HG02642 (cell line): Measurements from ENCODE around the gene GNPTAB.

Experiments
- ATAC-seq: cut with Tn5 transposase; IDR thresholded peaks from one replicate; pipeline ENCODE4 v1.9.1; 2021; ENCODE audit warnings: mild to moderate bottlenecking; ENCODE audit not compliant: unreplicated experiment, poor library complexity

GNPTAB gene

DNA sequence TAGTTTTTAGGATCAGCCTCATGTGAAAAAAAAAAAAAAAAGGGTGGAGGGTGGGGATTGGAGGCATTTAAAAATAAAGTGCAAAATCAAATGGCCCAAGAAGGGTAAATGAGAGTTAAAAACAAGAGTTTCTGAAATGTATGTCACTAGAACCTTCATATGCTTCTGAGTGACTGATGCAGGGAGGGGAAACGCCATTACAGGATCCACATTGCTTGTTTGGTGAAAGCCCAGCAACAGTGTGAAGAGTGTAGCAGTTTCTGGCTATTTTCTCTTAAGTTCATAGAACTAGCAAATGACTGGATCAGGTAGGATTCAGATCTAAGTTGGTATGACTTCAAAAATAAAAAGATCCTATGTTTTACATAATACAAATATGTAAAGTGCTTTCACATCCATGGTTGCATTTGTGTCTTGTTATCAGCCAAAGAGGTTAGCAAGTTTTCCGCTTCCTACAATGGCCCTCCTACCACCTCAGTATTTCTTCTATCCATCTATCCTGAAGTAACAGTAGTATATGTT, 130.4 kb downstream of the GNPTAB start:
- no peak for ATAC-seq

DNA sequence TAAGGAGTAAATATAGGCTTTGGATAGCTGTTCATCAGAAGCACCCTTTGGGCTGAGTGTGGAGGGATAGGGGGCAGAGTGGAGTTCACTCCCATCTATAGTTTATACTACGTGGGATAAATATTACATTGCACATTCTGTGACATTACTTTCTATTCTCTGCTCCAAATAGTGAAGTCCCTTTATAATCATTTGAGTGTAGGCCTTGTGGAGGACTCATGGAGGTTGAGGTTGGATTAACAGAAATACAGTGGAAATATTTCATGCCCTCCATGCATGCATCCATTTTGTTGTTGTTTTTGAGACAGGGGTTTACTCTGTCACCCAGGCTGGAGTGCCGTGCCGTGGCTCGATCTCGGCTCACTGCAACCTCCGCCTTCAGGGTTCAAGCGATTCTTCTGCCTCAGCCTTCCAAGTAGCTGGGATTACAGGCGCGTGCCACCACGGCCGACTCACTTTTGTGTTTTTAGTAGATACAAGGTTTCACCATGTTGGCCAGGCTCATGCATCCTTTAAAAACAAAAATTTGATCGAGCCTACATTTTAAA, 131.9 kb downstream of the GNPTAB start:
- no peak for ATAC-seq

DNA sequence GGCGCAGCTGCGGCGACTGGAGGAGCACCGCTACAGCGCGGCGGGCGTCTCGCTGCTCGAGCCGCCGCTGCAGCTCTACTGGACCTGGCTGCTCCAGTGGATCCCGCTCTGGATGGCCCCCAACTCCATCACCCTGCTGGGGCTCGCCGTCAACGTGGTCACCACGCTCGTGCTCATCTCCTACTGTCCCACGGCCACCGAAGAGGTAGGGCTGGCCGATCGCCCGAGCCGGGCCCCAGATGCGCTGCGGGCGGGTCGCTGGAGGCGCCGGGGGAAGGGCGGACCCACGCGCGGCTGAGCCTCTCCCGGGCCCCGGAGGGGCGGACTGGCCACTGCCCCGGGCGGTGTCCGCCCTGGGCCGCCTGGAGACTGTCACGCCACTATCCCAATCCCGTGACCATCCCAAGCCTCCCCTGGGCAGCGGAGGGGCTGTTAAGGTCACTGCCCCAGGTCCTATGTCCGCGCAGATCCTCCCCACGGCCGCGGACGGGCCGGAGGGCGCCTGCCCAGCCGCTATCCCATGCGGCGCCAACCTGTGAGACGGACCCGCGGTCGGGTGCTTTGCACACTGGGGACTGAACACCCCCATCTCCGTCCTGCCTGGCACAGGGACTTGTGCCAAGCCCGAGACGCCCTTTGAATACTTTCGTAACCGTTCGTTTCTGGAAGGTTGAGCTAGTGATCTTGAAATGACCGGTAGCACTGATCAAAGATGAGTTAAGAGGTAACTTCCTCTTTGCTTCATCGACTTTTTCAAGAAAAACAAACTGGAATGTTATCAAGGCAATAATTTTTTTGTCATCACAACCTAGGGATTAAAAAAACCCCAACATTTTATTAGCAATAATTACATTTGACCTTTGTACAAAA, 132.6 kb downstream of the GNPTAB start:
- peak; percentile 40 for ATAC-seq

DNA sequence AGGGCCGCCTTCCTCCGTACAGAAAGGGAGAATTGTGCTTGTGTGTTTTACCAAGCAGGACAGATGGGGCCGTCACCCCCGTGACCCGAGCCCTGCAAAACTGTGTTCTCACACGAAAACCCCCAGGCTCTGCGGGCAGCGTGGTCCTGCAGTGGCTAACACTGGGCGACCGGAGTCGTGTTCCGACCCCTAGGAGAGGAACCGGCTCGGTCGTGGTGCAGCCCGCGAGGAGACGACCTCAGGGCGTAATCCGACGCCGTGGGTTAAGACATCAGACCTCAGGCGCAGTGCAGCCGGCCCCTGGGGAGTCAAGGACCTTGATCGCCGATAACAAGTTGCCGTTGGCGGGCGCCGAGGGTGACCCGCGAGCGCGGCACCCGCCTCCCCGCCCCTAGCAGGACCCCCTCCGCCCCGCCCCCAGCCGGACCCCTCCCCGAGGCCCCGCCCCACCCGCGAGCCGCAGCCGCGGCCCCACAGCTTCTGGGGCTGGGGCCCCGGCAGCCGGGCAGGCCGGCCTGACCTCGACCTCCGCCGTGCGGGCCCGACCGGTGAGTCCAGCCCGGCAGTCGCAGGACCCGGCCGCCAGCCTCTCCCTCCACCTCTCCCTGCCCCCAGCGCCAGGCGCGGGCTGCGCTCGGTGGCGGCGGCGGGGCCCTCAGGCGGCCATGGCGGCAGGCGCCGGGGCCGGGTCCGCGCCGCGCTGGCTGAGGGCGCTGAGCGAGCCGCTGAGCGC, 133.4 kb downstream of the GNPTAB start, which contains the start of gene CHPT1:
Gene CHPT1 (plus strand): TSS at position 444 of the 733 bp plus-strand sequence. CDS start 222 bp downstream, at position 666.
- ATAC-seq, result peak; percentile 76

DNA sequence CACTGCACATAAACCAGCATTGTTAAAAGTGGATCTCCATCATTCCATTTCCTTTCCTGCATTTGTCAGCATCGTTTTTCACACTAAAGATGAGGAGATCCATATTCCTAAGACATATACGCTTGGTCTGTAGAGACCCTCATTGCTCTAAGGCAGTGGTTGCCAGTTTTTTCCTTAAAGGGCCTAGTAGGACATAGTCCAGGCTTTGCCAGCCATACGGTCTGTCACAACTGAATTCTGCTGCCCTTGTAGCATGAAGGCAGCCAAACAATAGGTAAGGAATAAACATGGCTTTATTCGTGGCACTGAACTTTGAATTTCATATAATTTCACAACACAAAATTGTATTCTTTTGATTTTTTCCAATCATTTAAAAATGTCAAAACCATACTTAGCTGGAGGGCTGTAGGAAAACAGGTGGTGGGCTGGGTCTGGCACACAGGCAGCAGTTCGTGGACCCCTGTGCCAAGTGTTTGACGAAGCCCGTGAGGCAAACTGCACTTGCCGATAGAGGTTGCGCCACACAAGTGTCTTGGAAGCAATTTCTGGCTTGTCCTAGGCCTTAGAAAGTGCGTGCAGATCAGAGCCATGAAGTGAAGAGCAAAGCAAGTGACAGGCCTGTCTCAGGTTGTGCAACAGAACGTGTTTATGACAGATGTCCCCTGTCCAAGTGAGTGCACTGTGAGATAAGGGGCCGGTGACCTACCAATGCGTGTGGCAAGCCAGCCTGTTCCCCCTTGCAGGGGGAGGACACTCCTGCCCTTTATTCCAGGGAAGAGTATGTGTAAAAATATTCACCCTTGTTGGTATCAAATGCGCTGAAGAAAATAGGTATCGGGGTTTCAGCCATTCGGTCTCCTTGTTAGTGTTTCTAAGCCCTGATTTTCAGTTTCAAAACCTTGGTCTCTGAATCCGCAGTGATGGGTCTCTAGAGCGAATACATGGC, 134.2 kb downstream of the GNPTAB start:
- ATAC-seq, result peak; percentile 33

DNA sequence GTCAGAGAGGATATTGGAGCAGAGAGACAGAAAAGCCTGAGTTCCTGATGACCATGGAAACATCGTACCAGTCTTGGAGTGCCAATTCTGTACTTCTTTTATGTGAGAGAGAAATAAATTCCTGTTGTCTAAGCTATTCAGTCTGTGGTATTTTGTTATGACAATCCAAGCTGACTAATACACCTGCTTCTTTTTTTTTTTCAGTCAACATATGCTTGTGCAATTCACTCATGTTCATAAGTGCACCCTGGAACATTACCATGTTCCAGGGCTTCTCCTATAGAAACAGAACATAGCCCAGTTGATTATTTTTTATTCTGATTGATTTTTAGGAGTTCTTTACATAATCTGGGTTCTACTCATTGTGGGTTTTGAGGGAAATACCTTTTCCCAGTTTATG, 135.1 kb downstream of the GNPTAB start:
- ATAC-seq, result no peak
